ENCODE results near the gene IST1. TPM values are rescaled to one million over a fixed set of nuclear protein-coding genes. Genes with fewer than 3 reads are reported as not detected.

The IST1 gene
- total RNA-seq, 1 experiment from 2014 or later = 331 TPM

GRCh38 chr16:71851746-71852145 lies 43.6 kb upstream of the IST1 start:
- TF ChIP-seq CTCF (IDR thresholded peaks at IDR 0.05; ENCODE audit: insufficient read depth in 1 of 2, low read depth in 1 of 2, low read length in 1 of 2, severe bottlenecking in 1 of 2, unreplicated experiment in 1 of 2) = no peak

GRCh38 chr16:71852158-71852557 lies 43.2 kb upstream of the IST1 start:
- H3K36me3 ChIP-seq (ENCODE audit: control insufficient read depth, insufficient read depth, low read length) = peaks cover 4% of the 10 kb centered on the region; the same call in 1 of the 2 replicates
- H3K27me3 ChIP-seq (replicated peaks; ENCODE audit: control insufficient read depth, insufficient read depth, low read length) = no peaks in the 10 kb centered on the region
- peaks cover 3% of the 10 kb centered on the region; the same call in 1 of the 2 replicates for H3K4me1 ChIP-seq
- Mint-ChIP-seq H3K9me3 (ENCODE audit: unreplicated experiment) (no peaks in the 10 kb centered on the region), H3K27me3 (ENCODE audit: insufficient read depth, unreplicated experiment) (no peaks in the 10 kb centered on the region), H3K4me1 (ENCODE audit: low read depth, unreplicated experiment) (peaks cover 5% of the 10 kb centered on the region), H3K4me3 (ENCODE audit: unreplicated experiment) (no peak overlapping the region), H3K27ac (ENCODE audit: unreplicated experiment) (no peak overlapping the region), H3K36me3 (ENCODE audit: insufficient read depth, unreplicated experiment) (peaks cover 46% of the 10 kb centered on the region)
- CTCF ChIA-PET = no interaction called here
- BruUV-seq (replicated peaks) = no TSS peak
- TF ChIP-seq CTCF (IDR thresholded peaks at IDR 0.05; ENCODE audit: insufficient read depth in 1 of 2, low read depth in 1 of 2, low read length in 1 of 2, severe bottlenecking in 1 of 2, unreplicated experiment in 1 of 2) = no peak
- no peak for DNase-seq
- intact Hi-C loops (cut with micrococcal nuclease; ENCODE audit: unreplicated experiment) = no loop called here
- no peak overlapping the region for H3K4me3 ChIP-seq (ENCODE audit: low read depth, low read length)
- POLR2A ChIA-PET = interaction anchor here (0.7 kb wide), 1 partner anchor 68 kb away, joined by 3 read pairs; no protein-coding TSS in a partner anchor
- H3K9me3 ChIP-seq = no peaks in the 10 kb centered on the region

More at GRCh38 chr16:71851746-71852145, 43.6 kb upstream of the IST1 start:
- H3K27ac Mint-ChIP-seq (ENCODE audit: unreplicated experiment) = no peak overlapping the region
- no peaks in the 10 kb centered on the region for H3K27me3 ChIP-seq (replicated peaks; ENCODE audit: control insufficient read depth, insufficient read depth, low read length)
- H3K4me1 ChIP-seq = peaks cover 8% of the 10 kb centered on the region; the same call in 1 of the 2 replicates
- H3K4me3 ChIP-seq (ENCODE audit: low read depth, low read length) = no peak overlapping the region
- H3K9me3 ChIP-seq = no peaks in the 10 kb centered on the region
- DNase-seq = no peak
- H3K27me3 Mint-ChIP-seq (ENCODE audit: insufficient read depth, unreplicated experiment) = no peaks in the 10 kb centered on the region
- intact Hi-C loops (cut with micrococcal nuclease; ENCODE audit: unreplicated experiment) = no loop called here
- peaks cover 4% of the 10 kb centered on the region; the same call in 1 of the 2 replicates for H3K36me3 ChIP-seq (ENCODE audit: control insufficient read depth, insufficient read depth, low read length)
- POLR2A ChIA-PET = interaction anchor here (0.7 kb wide), 1 partner anchor 67 kb away, joined by 3 read pairs; no protein-coding TSS in a partner anchor
- CTCF ChIA-PET = no interaction called here
- H3K4me1 Mint-ChIP-seq (ENCODE audit: low read depth, unreplicated experiment) = peaks cover 9% of the 10 kb centered on the region
- no peak overlapping the region for H3K4me3 Mint-ChIP-seq (ENCODE audit: unreplicated experiment)
- H3K9me3 Mint-ChIP-seq (ENCODE audit: unreplicated experiment) = no peaks in the 10 kb centered on the region
- BruUV-seq (replicated peaks) = no TSS peak
- H3K36me3 Mint-ChIP-seq (ENCODE audit: insufficient read depth, unreplicated experiment) = peaks cover 46% of the 10 kb centered on the region

GRCh38 chr16:71852561-71852960 lies 42.8 kb upstream of the IST1 start:
- no peak for TF ChIP-seq CTCF (IDR thresholded peaks at IDR 0.05; ENCODE audit: insufficient read depth in 1 of 2, low read depth in 1 of 2, low read length in 1 of 2, severe bottlenecking in 1 of 2, unreplicated experiment in 1 of 2)
- no peak overlapping the region for H3K4me3 ChIP-seq (ENCODE audit: low read depth, low read length)
- no peaks in the 10 kb centered on the region for H3K9me3 Mint-ChIP-seq (ENCODE audit: unreplicated experiment)
- H3K4me1 ChIP-seq = no peaks in the 10 kb centered on the region
- H3K27me3 Mint-ChIP-seq (ENCODE audit: insufficient read depth, unreplicated experiment) = no peaks in the 10 kb centered on the region
- H3K27me3 ChIP-seq (replicated peaks; ENCODE audit: control insufficient read depth, insufficient read depth, low read length) = no peaks in the 10 kb centered on the region
- DNase-seq = no peak
- ChIA-PET CTCF (no interaction called here), POLR2A (interaction anchor here (0.6 kb wide), 1 partner anchor 64 kb away, joined by 3 read pairs; no protein-coding TSS in a partner anchor)
- no peak overlapping the region for H3K27ac Mint-ChIP-seq (ENCODE audit: unreplicated experiment)
- peaks cover under 1% of the 10 kb centered on the region for H3K4me1 Mint-ChIP-seq (ENCODE audit: low read depth, unreplicated experiment)
- no TSS peak for BruUV-seq (replicated peaks)
- H3K4me3 Mint-ChIP-seq (ENCODE audit: unreplicated experiment) = no peak overlapping the region
- H3K9me3 ChIP-seq = no peaks in the 10 kb centered on the region
- H3K36me3 ChIP-seq (ENCODE audit: control insufficient read depth, insufficient read depth, low read length) = peaks cover 4% of the 10 kb centered on the region; the same call in 1 of the 2 replicates
- peaks cover 50% of the 10 kb centered on the region for H3K36me3 Mint-ChIP-seq (ENCODE audit: insufficient read depth, unreplicated experiment)
- intact Hi-C loops (cut with micrococcal nuclease; ENCODE audit: unreplicated experiment) = no loop called here

Measured in Caco-2 (cell line).